Ovary (tissue), 10 donors: ENCODE results near the gene SGPP1. TPM values are rescaled to one million over a fixed set of nuclear protein-coding genes. Genes with fewer than 3 reads are reported as not detected.

Experiments used
- DNase-seq, 5 donors: peaks; one replicate each; pipeline ENCODE4 v3.0.0-alpha.2; 2019 to 2020
- H3K27ac ChIP-seq, 2 donors: fragments of 200-600 bp; one replicate each; pipeline versions ENCODE4 v1.5.1 to v1.8.0; 2019 to 2022
- H3K27me3 ChIP-seq: fragments of 200-600 bp; one replicate; pipeline ENCODE4 v1.8.0; 2022
- H3K36me3 ChIP-seq: fragments of 200-600 bp; sonication (generic); one replicate; pipeline ENCODE4 v1.5.1; 2019
- H3K4me1 ChIP-seq: one replicate; pipeline ENCODE4 v1.8.1; 2013; ENCODE audit warnings: mild to moderate bottlenecking, moderate library complexity; ENCODE audit not compliant: insufficient read depth
- H3K4me3 ChIP-seq: fragments of 200-600 bp; sonication (generic); one replicate; pipeline ENCODE4 v1.5.1; 2017
- H3K9me3 ChIP-seq, 2 donors: fragments of 200-600 bp in 1 of 2; sonication (generic) in 1 of 2; one replicate each; pipeline versions ENCODE4 v1.5.1 to v1.8.1; 2013 to 2019; ENCODE audit warnings: mild to moderate bottlenecking in 1 of 2, moderate library complexity in 1 of 2
- CTCF ChIP-seq, 3 donors: fragments of 450-650 bp in 2 of 3; fragments of 200-600 bp in 1 of 3; IDR thresholded peaks; one replicate each; pipeline versions ENCODE4 v1.5.1 to v1.8.0; 2016 to 2022; ENCODE audit warnings: antibody characterized with exemption in 3 of 3, mild to moderate bottlenecking in 1 of 3
- EP300 ChIP-seq: sonication (generic); formaldehyde crosslinking; IDR thresholded peaks from one replicate; pipeline ENCODE4 v1.6.1; 2017; ENCODE audit warnings: antibody characterized with exemption
- POLR2A ChIP-seq: fragments of 450-650 bp; IDR thresholded peaks from one replicate; pipeline ENCODE4 v1.6.1; 2017; ENCODE audit warnings: antibody characterized with exemption, mild to moderate bottlenecking, moderate library complexity
- WGBS, 3 donors: extraction: QIAGEN DNeasy Blood & Tissue Kit in 1 of 3; methylation state at CpG; one replicate each; pipeline versions ENCODE4 v1.1.5 to v1.1.7; 2013 to 2017; 5-methylcytosine and 5-hydroxymethylcytosine counted together
- intact Hi-C, 4 donors: fragments of 100-400 bp; cut with DNase I; formaldehyde crosslinking; loops; one replicate each; pipeline versions ENCODE4 v1.11.0 to v1.15.1; 2022 to 2023
- long read RNA-seq, 3 donors: library from polyadenylated mRNA in 2 of 3; unstranded in 2 of 3; transcript quantifications; one replicate each; pipeline ENCODE4 v2.0.0 and lab custom pipeline, GENCODE V29; 2021 to 2026
- polyA plus RNA-seq, 2 donors: library from polyadenylated mRNA; stranded (reverse); fragments of 200-250 nt in 1 of 2; fragments of 350-450 nt in 1 of 2; fragmentation: Illumina TruSeq in 1 of 2; extraction: RNeasy Lipid Tissue Mini Kit (QIAGEN cat#74804) in 1 of 2; gene quantifications; one replicate each; pipeline ENCODE4 v1.2.3, GENCODE V29; 2013 to 2014
- total RNA-seq, 7 donors: library from RNA; depleted of rRNA in 2 of 7; stranded (reverse); fragments of >200 nt in 2 of 7; fragmentation: NEBNext Ultra II Directional in 3 of 7; extraction: Animal tissue kit (Norgen Biotek cat#: 25700) in 3 of 7; gene quantifications; one replicate each; pipeline versions ENCODE4 v1.1.0 to v1.2.4, GENCODE V29; 2016 to 2023
- donor health status: DM: no; HTN: no; CAD: no; lungs with moderate emphysema.
- donor health status: DM: no; HTN: no; CAD: no.
- donor health status: Bipolar disorder and iron deficiency.
- donor health status: DM: yes; HTN: yes; CAD: no.
- donor health status: DM: no; HTN: no; CAD: no.
- donor health status: DM: yes; HTN: yes; CAD: no.

SGPP1 gene
- total RNA-seq = 10 to 100 TPM; 11.2 to 18.4 (median 14.4) TPM
- polyA plus RNA-seq = 10 to 100 TPM in 1 of 2 donors, 1 to 10 TPM in 1; 7.6 to 11.7 TPM
- long read RNA-seq, donor 1, partial matches to known transcripts = 0 of 1 reads
- long read RNA-seq, donor 1, other reads (novel, unspliced or antisense) = 1 of 1 reads
- long read RNA-seq, donor 2, transcript SGPP1-201 (3 exons, 3,312 nt) = major isoform, 10 of 10 reads
- long read RNA-seq, donor 2, partial matches to known transcripts = 0 of 10 reads
- long read RNA-seq, donor 2, other reads (novel, unspliced or antisense) = 0 of 10 reads
- long read RNA-seq, donor 3, transcript SGPP1-201 (3 exons, 3,312 nt) = major isoform, 43 of 47 reads
- long read RNA-seq, donor 3, partial matches to known transcripts = 0 of 47 reads
- long read RNA-seq, donor 3, other reads (novel, unspliced or antisense) = 4 of 47 reads

GRCh38 chr14:63727736-63728728 is at the start of gene SGPP1:
Gene SGPP1 (minus strand): TSS chr14:63728065. CDS start chr14:63727944, 121 bp downstream.
- Histone ChIP-seq H3K36me3 (no peaks in the 10 kb centered on the region), H3K27ac (peak within 1 kb of the TSS; percentile 67 to 86), H3K4me1 (no peaks in the 10 kb centered on the region), H3K9me3 (no peaks in the 10 kb centered on the region), H3K4me3 (peak within 1 kb of the TSS; percentile 94), H3K27me3 (no peaks in the 10 kb centered on the region)
- intact Hi-C loops = no loop called here
- 1 to 2% (median 1%) methylated on average over 37 to 88 of the region's 88 CpGs for WGBS, 3 donors
- TF ChIP-seq POLR2A = peak; percentile 48
- TF ChIP-seq EP300 = no peak
- peak; percentile 20 to 35 (median 32) for TF ChIP-seq CTCF (IDR thresholded peaks at IDR 0.05)
- DNase-seq = peak; percentile 69 to 86 (median 80)

- Histone ChIP-seq H3K27ac (no peak overlapping the region), H3K36me3 (no peaks in the 10 kb centered on the region), H3K9me3 (no peaks in the 10 kb centered on the region), H3K4me3 (no peak overlapping the region), H3K27me3 (no peaks in the 10 kb centered on the region), H3K4me1 (peaks cover 1% of the 10 kb centered on the region)
- TF ChIP-seq POLR2A = no peak
- no peak for TF ChIP-seq CTCF (IDR thresholded peaks at IDR 0.05)
- no peak for TF ChIP-seq EP300
- intact Hi-C loops = no loop called here
- no peak for DNase-seq
These were observed 49.2 kb upstream of the SGPP1 start for GRCh38 chr14:63777024-63777423.

GRCh38 chr14:63773504-63773903 is 45.6 kb upstream of the SGPP1 start:
- Histone ChIP-seq H3K9me3 (no peaks in the 10 kb centered on the region), H3K36me3 (no peaks in the 10 kb centered on the region), H3K27ac (no peak overlapping the region), H3K4me3 (no peak overlapping the region), H3K4me1 (peaks cover 1% of the 10 kb centered on the region), H3K27me3 (no peaks in the 10 kb centered on the region)
- DNase-seq = no peak
- TF ChIP-seq EP300 (no peak), CTCF (IDR thresholded peaks at IDR 0.05) (no peak), POLR2A (no peak)
- intact Hi-C loops = no loop called here
- WGBS, 3 donors = 59 to 69% (median 65%) methylated on average over 4 of the region's 4 CpGs

- Histone ChIP-seq H3K36me3 (no peaks in the 10 kb centered on the region), H3K4me1 (no peaks in the 10 kb centered on the region), H3K27ac (no peak overlapping the region), H3K4me3 (no peak overlapping the region), H3K27me3 (no peaks in the 10 kb centered on the region), H3K9me3 (no peaks in the 10 kb centered on the region)
- WGBS, 3 donors = 54 to 58% (median 55%) methylated on average over 3 of the region's 3 CpGs
- TF ChIP-seq CTCF (IDR thresholded peaks at IDR 0.05) = peak in 1 of 3 donors; percentile 31
- TF ChIP-seq EP300 = no peak
- intact Hi-C loops = no loop called here
- peak in 3 of 5 donors; percentile 13 to 32 (median 29) for DNase-seq
These were observed 42.4 kb upstream of the SGPP1 start for GRCh38 chr14:63770187-63770807.
